CD8-positive, alpha-beta memory T cell (primary cell): ENCODE measurements around the gene SZT2. TPM values are rescaled to one million over a fixed set of nuclear protein-coding genes. Genes with fewer than 3 reads are reported as not detected.

ENCODE experiments used
- CTCF ChIA-PET: fragments of 350-600 bp; sonication (Branson Sonifier 250); formaldehyde crosslinking; loops from one replicate; lab custom pipeline; 2021; ENCODE audit warnings: antibody characterized with exemption; lab: Charles Lee
- POLR2A ChIA-PET: fragments of 350-600 bp; sonication (Branson Sonifier 250); formaldehyde crosslinking; loops from one replicate; lab custom pipeline; 2021; ENCODE audit warnings: antibody characterized with exemption; lab: Charles Lee
- DNase-seq, 5 donors: peaks; one replicate each; pipeline versions ENCODE4 v3.0.0 to v3.0.0-alpha.2; 2020 to 2022; ENCODE audit warnings: mixed read lengths in 1 of 5
- H3K27ac ChIP-seq: one replicate; pipeline ENCODE4 v1.7.0; 2013; ENCODE audit warnings: low read depth, mild to moderate bottlenecking, low read length, moderate library complexity
- H3K27me3 ChIP-seq: 2 replicates; pipeline ENCODE4 v1.7.0; 2013; ENCODE audit warnings: low read length, mild to moderate bottlenecking; ENCODE audit not compliant: insufficient read depth, poor library complexity, severe bottlenecking
- H3K36me3 ChIP-seq: 2 replicates; pipeline ENCODE4 v1.7.0; 2013; ENCODE audit warnings: mild to moderate bottlenecking, low read length, moderate library complexity; ENCODE audit not compliant: insufficient read depth
- H3K4me1 ChIP-seq: 2 replicates; pipeline ENCODE4 v1.7.0; 2013; ENCODE audit warnings: mild to moderate bottlenecking, low read length, moderate library complexity; ENCODE audit not compliant: insufficient read depth
- H3K4me3 ChIP-seq: 2 replicates; pipeline ENCODE4 v1.7.0; 2013; ENCODE audit warnings: mild to moderate bottlenecking, low read length
- H3K9me3 ChIP-seq: 2 replicates; pipeline ENCODE4 v1.7.0; 2013; ENCODE audit warnings: mild to moderate bottlenecking, low read length
- H3K27ac Mint-ChIP-seq, 8 donors: one replicate each; pipeline ENCODE4 v1.8.0; 2020 to 2021; ENCODE audit warnings: mixed read lengths in 8 of 8, mild to moderate bottlenecking in 6 of 8, inconsistent platforms in 3 of 8, moderate library complexity in 3 of 8
- H3K27me3 Mint-ChIP-seq, 2 donors: one replicate each; pipeline ENCODE4 v1.8.0; 2020 to 2021; ENCODE audit warnings: mixed read lengths in 2 of 2, mild to moderate bottlenecking in 1 of 2, moderate library complexity in 1 of 2
- H3K36me3 Mint-ChIP-seq, 3 donors: one replicate each; pipeline ENCODE4 v1.8.0; 2020 to 2021; ENCODE audit warnings: mixed read lengths in 3 of 3, inconsistent platforms in 1 of 3, mild to moderate bottlenecking in 1 of 3
- H3K4me1 Mint-ChIP-seq, 3 donors: one replicate each; pipeline ENCODE4 v1.8.0; 2020 to 2021; ENCODE audit warnings: mixed read lengths in 3 of 3, inconsistent platforms in 1 of 3, mild to moderate bottlenecking in 1 of 3
- H3K4me3 Mint-ChIP-seq, 7 donors: one replicate each; pipeline ENCODE4 v1.8.0; 2020 to 2021; ENCODE audit warnings: mixed read lengths in 7 of 7, mild to moderate bottlenecking in 6 of 7, moderate library complexity in 4 of 7, inconsistent platforms in 2 of 7
- H3K9me3 Mint-ChIP-seq, 5 donors: one replicate each; pipeline ENCODE4 v1.8.0; 2020 to 2022; ENCODE audit warnings: mixed read lengths in 5 of 5, mild to moderate bottlenecking in 3 of 5, moderate library complexity in 2 of 5, inconsistent platforms in 1 of 5
- polyA plus RNA-seq: library from polyadenylated mRNA; unstranded; fragments of 300-500 nt; fragmentation: Illumina TruSeq; gene quantifications from one replicate; pipeline ENCODE4 v1.2.3, GENCODE V29; 2021
- total RNA-seq, 2 experiments: library from RNA; stranded (reverse); gene quantifications; one replicate each; pipeline ENCODE4 v1.2.3, GENCODE V29; 2021

Gene SZT2
- total and polyA plus RNA-seq, 3 experiments from 2014 or later: 7.2 to 35.1 (median 34.4) TPM

- peaks cover 7 to 20% of the 10 kb centered on the region in 2 donors for H3K27me3 Mint-ChIP-seq
- no peak for DNase-seq
- peaks cover 0 to 2% (median 0%) of the 10 kb centered on the region in 5 donors for H3K9me3 Mint-ChIP-seq
These were observed 71.4 kb downstream of the SZT2 start for GRCh38 chr1:43460988-43461693.

GRCh38 chr1:43463479-43463878 is 73.8 kb downstream of the SZT2 start:
- ChIA-PET CTCF (interaction anchor here (1.9 kb wide), 1 partner anchor 9 kb away, joined by 6 read pairs; no protein-coding TSS in a partner anchor), POLR2A (interaction anchor here (1.3 kb wide), 1 partner anchor 9 kb away, joined by 3 read pairs; the partner anchor contains the start of gene HYI)
- Mint-ChIP-seq H3K27me3 (peaks cover 0 to 4% of the 10 kb centered on the region in 2 donors), H3K36me3 (no peaks in the 10 kb centered on the region), H3K27ac (no peak overlapping the region), H3K4me1 (peaks cover 3 to 8% (median 6%) of the 10 kb centered on the region in 3 donors), H3K9me3 (peaks cover 0 to 2% (median 0%) of the 10 kb centered on the region in 5 donors), H3K4me3 (no peak overlapping the region)
- H3K36me3 ChIP-seq: no peaks in the 10 kb centered on the region
- no peak overlapping the region for H3K4me3 ChIP-seq
- no peak overlapping the region for H3K27ac ChIP-seq
- H3K27me3 ChIP-seq: no peaks in the 10 kb centered on the region
- DNase-seq: no peak
- H3K4me1 ChIP-seq: no peaks in the 10 kb centered on the region
- no peaks in the 10 kb centered on the region for H3K9me3 ChIP-seq

More at GRCh38 chr1:43460988-43461693, 71.4 kb downstream of the SZT2 start:
- H3K4me3 Mint-ChIP-seq: no peak overlapping the region
- Histone ChIP-seq H3K4me1 (no peaks in the 10 kb centered on the region), H3K4me3 (no peak overlapping the region), H3K27ac (no peak overlapping the region), H3K36me3 (no peaks in the 10 kb centered on the region), H3K9me3 (no peaks in the 10 kb centered on the region), H3K27me3 (no peaks in the 10 kb centered on the region)
- peak overlapping the region in 1 of 8 donors; percentile 85 for H3K27ac Mint-ChIP-seq
- ChIA-PET CTCF (no interaction called here), POLR2A (no interaction called here)
- peaks cover 0 to 3% (median 1%) of the 10 kb centered on the region in 3 donors for H3K4me1 Mint-ChIP-seq
- no peaks in the 10 kb centered on the region for H3K36me3 Mint-ChIP-seq

DNA sequence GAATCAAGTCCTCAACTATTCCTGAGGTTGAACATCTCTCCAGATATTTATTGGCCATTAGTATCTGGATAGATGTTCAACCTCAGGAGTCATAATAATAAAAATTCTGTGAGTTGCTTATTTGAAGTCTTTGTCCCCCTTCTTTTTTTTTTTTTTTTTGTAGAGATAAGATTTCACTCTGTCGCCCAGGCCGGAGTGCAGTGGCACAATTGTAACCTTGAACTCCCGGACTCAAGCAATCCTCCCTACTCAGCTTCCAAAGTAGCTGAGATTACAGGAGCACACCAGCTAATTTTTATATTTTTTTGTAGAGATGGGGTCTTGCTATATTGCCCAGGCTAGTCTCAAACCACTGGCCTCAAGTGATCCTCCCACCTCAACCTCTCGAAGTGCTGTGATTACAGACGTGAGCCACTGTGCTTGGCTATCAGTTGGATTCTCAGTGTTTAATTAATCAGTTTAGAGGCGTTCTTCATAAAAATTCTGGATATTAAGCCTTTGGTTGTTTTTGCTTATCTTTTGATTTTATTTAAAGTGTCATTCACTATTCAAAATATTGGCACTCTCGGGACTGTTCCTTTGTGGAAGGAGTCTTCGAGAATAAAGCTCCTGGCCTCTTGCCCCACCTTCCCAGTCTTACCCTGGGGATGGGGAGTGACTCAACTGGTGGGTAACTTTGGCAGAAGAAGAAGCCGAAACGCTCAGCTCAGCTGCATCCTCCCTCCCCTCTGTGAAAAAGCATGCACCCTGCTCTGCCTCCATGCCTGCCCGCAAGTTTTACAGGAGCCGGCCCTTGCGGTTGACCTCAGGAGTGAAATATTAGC is 75.2 kb downstream of the SZT2 start:
- no peaks in the 10 kb centered on the region for H3K27me3 ChIP-seq
- no peak for DNase-seq
- H3K27me3 Mint-ChIP-seq: no peaks in the 10 kb centered on the region
- no peak overlapping the region for H3K4me3 ChIP-seq
- H3K4me3 Mint-ChIP-seq: no peak overlapping the region
- H3K4me1 ChIP-seq: no peaks in the 10 kb centered on the region
- H3K36me3 ChIP-seq: no peaks in the 10 kb centered on the region
- ChIA-PET POLR2A (no interaction called here), CTCF (interaction anchor here (0.8 to 1.9 kb wide), 2 partner anchors 10 kb away, joined by 3 to 6 read pairs; no protein-coding TSS in a partner anchor)
- no peak overlapping the region for H3K27ac ChIP-seq
- no peaks in the 10 kb centered on the region for H3K9me3 ChIP-seq
- peaks cover 0 to 2% (median 0%) of the 10 kb centered on the region in 5 donors for H3K9me3 Mint-ChIP-seq
- no peaks in the 10 kb centered on the region for H3K36me3 Mint-ChIP-seq
- peaks cover 3 to 8% (median 6%) of the 10 kb centered on the region in 3 donors for H3K4me1 Mint-ChIP-seq
- no peak overlapping the region for H3K27ac Mint-ChIP-seq

- H3K36me3 ChIP-seq: no peaks in the 10 kb centered on the region
- CTCF ChIA-PET: interaction anchor here (0.8 kb wide), 1 partner anchor 10 kb away, joined by 3 read pairs; no protein-coding TSS in a partner anchor
- H3K4me1 Mint-ChIP-seq: peaks cover 3 to 8% (median 6%) of the 10 kb centered on the region in 3 donors
These were observed 75.9 kb downstream of the SZT2 start for GRCh38 chr1:43465505-43466067.

DNA sequence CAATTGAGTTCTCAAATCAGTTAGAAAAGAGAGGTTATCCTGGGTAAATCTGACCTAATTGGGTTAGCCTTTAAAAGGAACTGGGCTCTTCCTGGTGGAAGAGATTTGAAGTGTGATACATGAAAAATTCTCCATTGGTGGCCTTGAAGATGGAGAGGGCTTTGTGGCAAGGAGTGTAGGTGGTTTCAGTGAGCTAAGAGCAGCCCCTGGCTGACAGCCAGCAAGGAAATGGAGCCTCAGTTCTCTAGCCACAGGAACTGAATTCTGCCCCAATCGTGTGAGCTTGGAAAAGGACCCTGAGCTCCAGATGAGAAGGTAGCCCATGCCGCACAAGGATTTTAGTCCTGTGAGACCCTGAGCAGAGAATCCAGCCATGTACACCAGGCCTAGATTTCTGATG is 76.7 kb downstream of the SZT2 start:
- peaks cover 0 to 2% of the 10 kb centered on the region in 2 donors for H3K27me3 Mint-ChIP-seq
- no peak for DNase-seq
- Histone ChIP-seq H3K9me3 (no peaks in the 10 kb centered on the region), H3K27ac (no peak overlapping the region), H3K4me1 (no peaks in the 10 kb centered on the region), H3K4me3 (no peak overlapping the region), H3K36me3 (no peaks in the 10 kb centered on the region), H3K27me3 (no peaks in the 10 kb centered on the region)
- peaks cover 3 to 8% (median 6%) of the 10 kb centered on the region in 3 donors for H3K4me1 Mint-ChIP-seq
- H3K36me3 Mint-ChIP-seq: no peaks in the 10 kb centered on the region
- H3K9me3 Mint-ChIP-seq: peaks cover 0 to under 1% (median 0%) of the 10 kb centered on the region in 5 donors
- H3K4me3 Mint-ChIP-seq: no peak overlapping the region
- peak overlapping the region in 2 of 8 donors; percentile 50 to 51 for H3K27ac Mint-ChIP-seq
- POLR2A ChIA-PET: no interaction called here
- CTCF ChIA-PET: no interaction called here

More at GRCh38 chr1:43465505-43466067, 75.9 kb downstream of the SZT2 start:
- no peaks in the 10 kb centered on the region for H3K36me3 Mint-ChIP-seq
- no peak for DNase-seq
- no peak overlapping the region for H3K27ac Mint-ChIP-seq
- H3K4me1 ChIP-seq: no peaks in the 10 kb centered on the region
- H3K27me3 Mint-ChIP-seq: no peaks in the 10 kb centered on the region
- no peaks in the 10 kb centered on the region for H3K9me3 ChIP-seq
- H3K4me3 ChIP-seq: no peak overlapping the region
- peaks cover 0 to 2% (median 0%) of the 10 kb centered on the region in 5 donors for H3K9me3 Mint-ChIP-seq
- POLR2A ChIA-PET: no interaction called here
- no peak overlapping the region for H3K4me3 Mint-ChIP-seq
- H3K27ac ChIP-seq: no peak overlapping the region
- no peaks in the 10 kb centered on the region for H3K27me3 ChIP-seq

- no peak overlapping the region for H3K4me3 Mint-ChIP-seq
- H3K27me3 Mint-ChIP-seq: peaks cover 0 to 5% of the 10 kb centered on the region in 2 donors
- ChIA-PET POLR2A (no interaction called here), CTCF (no interaction called here)
- no peaks in the 10 kb centered on the region for H3K36me3 Mint-ChIP-seq
- no peak for DNase-seq
- Histone ChIP-seq H3K4me3 (no peak overlapping the region), H3K4me1 (no peaks in the 10 kb centered on the region), H3K27me3 (no peaks in the 10 kb centered on the region), H3K9me3 (no peaks in the 10 kb centered on the region), H3K36me3 (no peaks in the 10 kb centered on the region), H3K27ac (no peak overlapping the region)
- peak overlapping the region in 1 of 8 donors; percentile 47 for H3K27ac Mint-ChIP-seq
- peaks cover 3 to 8% (median 6%) of the 10 kb centered on the region in 3 donors for H3K4me1 Mint-ChIP-seq
- no peaks in the 10 kb centered on the region for H3K9me3 Mint-ChIP-seq
These were observed 78.7 kb downstream of the SZT2 start for GRCh38 chr1:43468414-43468813.

DNA sequence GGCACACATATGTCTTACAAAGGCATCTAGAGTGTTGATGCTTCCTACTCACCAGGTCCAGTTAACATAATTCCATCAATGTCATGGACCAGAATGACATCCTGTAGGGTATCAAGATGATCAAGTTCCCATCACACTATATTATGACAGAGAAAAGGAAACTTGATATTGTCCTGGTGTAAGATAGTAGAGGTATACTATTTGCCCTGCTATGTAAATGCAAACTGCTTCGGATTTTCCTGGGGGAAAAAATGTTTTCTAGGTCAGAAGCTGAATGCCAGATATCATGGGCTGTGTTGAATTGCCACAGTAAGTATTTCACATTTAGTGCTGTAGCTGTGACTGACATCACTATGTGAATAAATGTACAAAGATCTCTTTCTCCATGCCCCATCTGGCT is 80.2 kb downstream of the SZT2 start:
- Mint-ChIP-seq H3K4me1 (peaks cover 3 to 8% (median 6%) of the 10 kb centered on the region in 3 donors), H3K27me3 (peaks cover 5 to 6% of the 10 kb centered on the region in 2 donors), H3K27ac (no peak overlapping the region), H3K4me3 (no peak overlapping the region), H3K36me3 (no peaks in the 10 kb centered on the region), H3K9me3 (no peaks in the 10 kb centered on the region)
- DNase-seq: no peak
- CTCF ChIA-PET: no interaction called here
- no peaks in the 10 kb centered on the region for H3K27me3 ChIP-seq
- no peaks in the 10 kb centered on the region for H3K9me3 ChIP-seq
- POLR2A ChIA-PET: no interaction called here
- H3K27ac ChIP-seq: no peak overlapping the region
- H3K4me1 ChIP-seq: no peaks in the 10 kb centered on the region
- no peak overlapping the region for H3K4me3 ChIP-seq
- H3K36me3 ChIP-seq: no peaks in the 10 kb centered on the region
